Tibial nerve (tissue), 4 donors: ENCODE results near the gene NTPCR.

Experiments
- CTCF ChIP-seq, 5 experiments: fragments of 200-600 bp in 3 of 5; fragments of 450-650 bp in 2 of 5; sonication (generic) in 3 of 5; IDR thresholded peaks; one replicate each; pipeline ENCODE4 v1.5.1; 2016 to 2019; ENCODE audit warnings: antibody characterized with exemption in 5 of 5, mild to moderate bottlenecking in 3 of 5, moderate library complexity in 2 of 5
- EP300 ChIP-seq, 2 donors: sonication (generic); formaldehyde crosslinking; IDR thresholded peaks; one replicate each; pipeline ENCODE4 v1.6.1; 2017; ENCODE audit warnings: antibody characterized with exemption in 2 of 2, mild to moderate bottlenecking in 1 of 2

GRCh38 chr1:232986527-232986922 is 36.1 kb downstream of the NTPCR start:
- TF ChIP-seq CTCF (IDR thresholded peaks at IDR 0.05) = no peak
- TF ChIP-seq EP300 (IDR thresholded peaks at IDR 0.05) = no peak
